ENCODE results near the gene CHD6. TPM values are rescaled to one million over a fixed set of nuclear protein-coding genes. Genes with fewer than 3 reads are reported as not detected.

Gene CHD6
- total and polyA plus RNA-seq, 7 donors, result 2.4 to 40.2 (median 29.9) TPM

GRCh38 chr20:41476446-41476845 is 141.7 kb downstream of the CHD6 start:
- peaks cover 0 to 17% (median 15%) of the 10 kb centered on the region in 4 donors for H3K4me1 ChIP-seq
- H3K27me3 ChIP-seq, result no peaks in the 10 kb centered on the region
- no peak for TF ChIP-seq POLR2A (IDR thresholded peaks at IDR 0.05)
- TF ChIP-seq CTCF (IDR thresholded peaks at IDR 0.05), result no peak
- TF ChIP-seq POLR2AphosphoS5 (IDR thresholded peaks at IDR 0.05), result no peak
- no peak for TF ChIP-seq EP300 (IDR thresholded peaks at IDR 0.05)
- H3K9me3 ChIP-seq, result no peaks in the 10 kb centered on the region
- H3K4me3 ChIP-seq, result no peak overlapping the region
- DNase-seq, result no peak
- peaks cover 0 to 51% (median 4%) of the 10 kb centered on the region in 4 donors for H3K36me3 ChIP-seq
- intact Hi-C loops (cut with DNase I), result no loop called here
- 76 to 82% methylated on average over 1 of the region's 1 CpG for WGBS, 2 donors
- H3K27ac ChIP-seq, result peak overlapping the region in 2 of 4 donors; percentile 29 to 36

DNA sequence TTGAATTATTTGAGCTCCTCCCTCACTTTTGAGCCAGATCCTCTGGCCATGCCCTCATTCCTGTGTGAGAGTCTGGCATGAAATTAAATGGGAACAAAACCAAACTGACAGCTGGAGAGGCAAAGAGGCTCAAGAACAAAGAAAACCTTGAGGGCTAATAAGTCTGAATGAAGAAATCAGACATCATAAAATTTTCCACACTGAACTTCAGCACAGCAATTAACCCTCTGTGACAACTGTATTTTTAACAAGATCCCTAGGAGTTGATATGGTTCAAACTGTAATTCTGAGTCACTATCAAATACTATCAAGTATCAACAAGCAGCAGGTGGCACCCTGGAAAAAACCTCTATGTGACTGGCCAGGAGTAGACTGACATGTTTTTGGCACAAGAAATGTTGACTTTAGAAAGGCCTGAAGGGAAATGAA is 142.2 kb downstream of the CHD6 start:
- Histone ChIP-seq H3K4me3 (no peak overlapping the region), H3K9me3 (no peaks in the 10 kb centered on the region), H3K27ac (peak overlapping the region in 2 of 4 donors; percentile 29 to 36), H3K27me3 (no peaks in the 10 kb centered on the region), H3K4me1 (peaks cover 0 to 17% (median 15%) of the 10 kb centered on the region in 4 donors), H3K36me3 (peaks cover 0 to 48% (median 4%) of the 10 kb centered on the region in 4 donors)
- DNase-seq, result no peak
- intact Hi-C loops (cut with DNase I), result no loop called here
- TF ChIP-seq POLR2A (IDR thresholded peaks at IDR 0.05) (no peak), POLR2AphosphoS5 (IDR thresholded peaks at IDR 0.05) (peak in 1 of 4 donors; percentile 24)

DNA sequence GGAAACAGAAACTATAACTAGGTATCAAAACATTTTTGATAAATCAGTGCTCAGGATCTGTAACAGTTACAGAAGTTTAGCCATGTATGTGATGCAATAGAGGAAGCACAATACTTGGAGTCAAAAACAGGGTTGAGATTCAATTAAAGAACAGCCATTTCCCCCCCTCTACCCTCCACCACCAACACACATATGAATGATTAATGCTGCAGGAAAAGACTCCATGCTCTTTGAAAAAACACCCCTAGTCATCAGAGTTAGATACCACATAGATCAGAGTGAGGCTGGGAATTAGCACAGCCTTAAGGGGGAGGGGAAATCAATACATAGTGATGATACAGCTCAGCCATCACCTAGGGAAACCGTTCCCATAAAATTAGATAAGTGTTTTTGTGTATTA is 142.7 kb downstream of the CHD6 start:
- H3K27ac ChIP-seq, result peak overlapping the region in 3 of 4 donors; percentile 6 to 36 (median 29)
- H3K27me3 ChIP-seq, result no peaks in the 10 kb centered on the region
- intact Hi-C loops (cut with DNase I), result no loop called here
- H3K36me3 ChIP-seq, result peaks cover 0 to 49% (median 5%) of the 10 kb centered on the region in 4 donors
- DNase-seq, result no peak
- no peak overlapping the region for H3K4me3 ChIP-seq
- WGBS, 2 donors, result 22 to 58% methylated on average over 1 of the region's 1 CpG
- no peak for TF ChIP-seq POLR2A (IDR thresholded peaks at IDR 0.05)
- no peak for TF ChIP-seq POLR2AphosphoS5 (IDR thresholded peaks at IDR 0.05)
- TF ChIP-seq CTCF (IDR thresholded peaks at IDR 0.05), result no peak
- TF ChIP-seq EP300 (IDR thresholded peaks at IDR 0.05), result no peak
- no peaks in the 10 kb centered on the region for H3K9me3 ChIP-seq
- peaks cover 0 to 17% (median 15%) of the 10 kb centered on the region in 4 donors for H3K4me1 ChIP-seq

GRCh38 chr20:41470362-41471095 is 147.6 kb downstream of the CHD6 start:
- 92 to 93% methylated on average over 7 of the region's 7 CpGs for WGBS, 2 donors
- Histone ChIP-seq H3K4me1 (peaks cover 0 to 5% (median 2%) of the 10 kb centered on the region in 4 donors), H3K9me3 (no peaks in the 10 kb centered on the region), H3K27me3 (no peaks in the 10 kb centered on the region), H3K36me3 (peaks cover 0 to 59% (median 8%) of the 10 kb centered on the region in 4 donors), H3K27ac (no peak overlapping the region), H3K4me3 (no peak overlapping the region)
- no peak for DNase-seq
- intact Hi-C loops (cut with DNase I), result no loop called here
- TF ChIP-seq EP300 (IDR thresholded peaks at IDR 0.05) (no peak), POLR2A (IDR thresholded peaks at IDR 0.05) (no peak), POLR2AphosphoS5 (IDR thresholded peaks at IDR 0.05) (no peak), CTCF (IDR thresholded peaks at IDR 0.05) (no peak)

GRCh38 chr20:41469868-41470267 is 148.3 kb downstream of the CHD6 start:
- no peak overlapping the region for H3K4me3 ChIP-seq
- peaks cover 0 to 5% (median 0%) of the 10 kb centered on the region in 4 donors for H3K9me3 ChIP-seq
- no peak for DNase-seq
- H3K27me3 ChIP-seq, result no peaks in the 10 kb centered on the region
- intact Hi-C loops (cut with DNase I), result no loop called here
- WGBS, 2 donors, result 60 to 69% methylated on average over 3 of the region's 3 CpGs
- TF ChIP-seq CTCF (IDR thresholded peaks at IDR 0.05), result no peak
- TF ChIP-seq POLR2A (IDR thresholded peaks at IDR 0.05), result no peak
- no peak for TF ChIP-seq POLR2AphosphoS5 (IDR thresholded peaks at IDR 0.05)
- no peak for TF ChIP-seq EP300 (IDR thresholded peaks at IDR 0.05)
- H3K36me3 ChIP-seq, result peaks cover 0 to 66% (median 10%) of the 10 kb centered on the region in 4 donors
- H3K4me1 ChIP-seq, result no peaks in the 10 kb centered on the region
- no peak overlapping the region for H3K27ac ChIP-seq

Data from sigmoid colon (tissue), 7 donors.